Breast epithelium (tissue), 3 donors: ENCODE results near the gene CTRL.

Experiments used
- CTCF ChIP-seq, 3 donors: fragments of 450-650 bp; IDR thresholded peaks; one replicate each; pipeline ENCODE4 v1.5.1; 2016 to 2017; ENCODE audit warnings: antibody characterized with exemption in 3 of 3, mild to moderate bottlenecking in 3 of 3, moderate library complexity in 3 of 3
- POLR2A ChIP-seq: fragments of 450-650 bp; IDR thresholded peaks from one replicate; pipeline ENCODE4 v1.6.1; 2016; ENCODE audit warnings: antibody characterized with exemption, mild to moderate bottlenecking, moderate library complexity

GRCh38 chr16:67886387-67886786, 45.3 kb downstream of the CTRL start:
- TF ChIP-seq POLR2A = no peak
- TF ChIP-seq CTCF (IDR thresholded peaks at IDR 0.05) = no peak
